ENCODE measurements around the gene CPVL.

- no peak for TF ChIP-seq RAD21 (IDR thresholded peaks at IDR 0.05; ENCODE audit: low read depth)
- no peak for TF ChIP-seq ZNF274 (IDR thresholded peaks at IDR 0.05; ENCODE audit: low read depth, low read length)
- TF ChIP-seq MAX (IDR thresholded peaks at IDR 0.05): no peak
These were observed 10.5 kb downstream of the CPVL start for GRCh38 chr7:29135846-29136245.
